Measurements from ENCODE around the gene MMEL1. TPM values are rescaled to one million over a fixed set of nuclear protein-coding genes. Genes with fewer than 3 reads are reported as not detected.

Gene MMEL1
- total and polyA plus RNA-seq, 2 of the 13 experiments (the other 11 are each of a cell fraction or from before 2014, with no cell fraction given) = 0.48 TPM; not detected in 1

- TF ChIP-seq AHDC1 (CRISPR knock-in tag; IDR thresholded peaks at IDR 0.05; ENCODE audit: borderline replicate concordance) (peak; percentile 61; the same call in 1 of the 2 replicates), NCOR1 (IDR thresholded peaks at IDR 0.05; ENCODE audit: borderline replicate concordance, low read length) (peak; percentile 51; the same call in 1 of the 2 replicates), ZNF20 (CRISPR knock-in tag; IDR thresholded peaks at IDR 0.05) (no peak), PATZ1 (CRISPR knock-in tag; IDR thresholded peaks at IDR 0.05) (0 out of 2 replicates have a peak, but pooled peaks have one; percentile 22), ZNF350 (CRISPR knock-in tag; IDR thresholded peaks at IDR 0.05; ENCODE audit: borderline replicate concordance, low read depth) (0 out of 2 replicates have a peak, but pooled peaks have one; percentile 31), TEAD2 (CRISPR knock-in tag; IDR thresholded peaks at IDR 0.05) (no peak), RARA (CRISPR knock-in tag; IDR thresholded peaks at IDR 0.05) (peak; percentile 91), RORA (CRISPR knock-in tag; IDR thresholded peaks at IDR 0.05) (no peak), ZNF687 (CRISPR knock-in tag; IDR thresholded peaks at IDR 0.05) (peak; percentile 32), FOXA3 (CRISPR knock-in tag; IDR thresholded peaks at IDR 0.05) (0 out of 2 replicates have a peak, but pooled peaks have one; percentile 29), ZNF275 (CRISPR knock-in tag; IDR thresholded peaks at IDR 0.05; ENCODE audit: borderline replicate concordance) (no peak), KDM1A (CRISPR knock-in tag; IDR thresholded peaks at IDR 0.05) (0 out of 2 replicates have a peak, but pooled peaks have one; percentile 41), HDAC2 (CRISPR knock-in tag; IDR thresholded peaks at IDR 0.05) (peak; percentile 71), ZNF160 (CRISPR knock-in tag; IDR thresholded peaks at IDR 0.05) (0 out of 2 replicates have a peak, but pooled peaks have one; percentile 21), ZMYM3 (CRISPR knock-in tag; IDR thresholded peaks at IDR 0.05) (peak; percentile 98)
Observed at GRCh38 chr1:2571348-2571747, 61.5 kb downstream of the MMEL1 start (continued).

Measured in HepG2 (cell line).